ENCODE results near the gene PDZRN4.

- TF ChIP-seq CTCF (IDR thresholded peaks at IDR 0.05; ENCODE audit: extremely low read depth in 1 of 2, insufficient read depth in 1 of 2, low read depth in 1 of 2, low read length in 2 of 2), result no peak
- no peak for TF ChIP-seq EZH2 (IDR thresholded peaks at IDR 0.05; ENCODE audit: borderline replicate concordance, low read depth, low read length, severe bottlenecking)
Measured at GRCh38 chr12:41604830-41605229, 416.7 kb downstream of the PDZRN4 start.
